Activated naive CD8-positive, alpha-beta T cell treated with anti-CD3 and anti-CD28 coated beads, Interleukin-2, amount 10 ng/mL, durations not matched to agents 7 days and 5 days (primary cell): ENCODE measurements around the gene ZNF12. TPM values are rescaled to one million over a fixed set of nuclear protein-coding genes. Genes with fewer than 3 reads are reported as not detected.
"Not testable (repeated sequence)": the region's sequence is repeated elsewhere in the genome, so short reads cannot be mapped to it uniquely, and the experiment has no call there.

Experiments used
- ATAC-seq: fragments of 150-1000 bp; cut with Tn5 transposase; one replicate; pipeline ENCODE4 v1.10.0; 2021; ENCODE audit warnings: low read depth, moderate library complexity
- POLR2A ChIA-PET: fragments of 350-600 bp; sonication (Branson Sonifier 250); formaldehyde crosslinking; loops from one replicate; lab custom pipeline; 2021; ENCODE audit warnings: antibody characterized with exemption; lab: Charles Lee
- DNase-seq: peaks from one replicate; pipeline ENCODE4 v3.0.0; 2021
- H3K27ac Mint-ChIP-seq: one replicate; pipeline ENCODE4 v1.8.0; 2022; ENCODE audit warnings: mild to moderate bottlenecking, mixed read lengths
- H3K27me3 Mint-ChIP-seq: one replicate; pipeline ENCODE4 v1.8.0; 2022; ENCODE audit warnings: mild to moderate bottlenecking, moderate library complexity, mixed read lengths
- H3K36me3 Mint-ChIP-seq: one replicate; pipeline ENCODE4 v1.8.0; 2021; ENCODE audit warnings: mild to moderate bottlenecking, mixed read lengths
- H3K4me1 Mint-ChIP-seq: one replicate; pipeline ENCODE4 v1.8.0; 2021; ENCODE audit warnings: mixed read lengths
- H3K4me3 Mint-ChIP-seq: one replicate; pipeline ENCODE4 v1.8.0; 2022; ENCODE audit warnings: mild to moderate bottlenecking, moderate library complexity, mixed read lengths
- H3K9me3 Mint-ChIP-seq: one replicate; pipeline ENCODE4 v1.8.0; 2021; ENCODE audit warnings: mixed read lengths
- total RNA-seq, 2 experiments: library from RNA; stranded (reverse); gene quantifications; one replicate each; pipeline ENCODE4 v1.2.3, GENCODE V29; 2021

The ZNF12 gene
- 10 to 100 TPM; 32.4 to 34.6 TPM for total RNA-seq

- peak within 1 kb of the TSS; percentile 90 for H3K4me3 Mint-ChIP-seq
- peaks cover 35% of the 10 kb centered on the region for H3K36me3 Mint-ChIP-seq
- DNase-seq (peak; percentile 96), ATAC-seq (peak; percentile 95)
- POLR2A ChIA-PET = interaction anchor here (0.6 kb wide), 1 partner anchor 357 kb away, joined by 5 read pairs; no protein-coding TSS in a partner anchor
- H3K4me1 Mint-ChIP-seq = peaks cover 28% of the 10 kb centered on the region
- H3K9me3 Mint-ChIP-seq = peaks cover 32% of the 10 kb centered on the region
- H3K27ac Mint-ChIP-seq = peak within 1 kb of the TSS; percentile 87
- no peaks in the 10 kb centered on the region for H3K27me3 Mint-ChIP-seq
Observed at GRCh38 chr7:6706666-6707407, at the start of gene ZNF12. TSS of gene ZNF12 (minus strand) at chr7:6706947. CDS start at chr7:6705173, 1,774 bp downstream.

GRCh38 chr7:6753964-6754363, 47.2 kb upstream of the ZNF12 start, which contains the start of gene RSPH10B2:
TSS of gene RSPH10B2 (plus strand) at chr7:6754103. CDS start at chr7:6757678, 3,575 bp downstream.
- H3K4me3 Mint-ChIP-seq, H3K27me3 Mint-ChIP-seq, POLR2A ChIA-PET, H3K9me3 Mint-ChIP-seq, H3K4me1 Mint-ChIP-seq, DNase-seq, H3K27ac Mint-ChIP-seq, H3K36me3 Mint-ChIP-seq: not testable (repeated sequence)
- peak; percentile 20 for ATAC-seq

- ATAC-seq, DNase-seq, H3K36me3 Mint-ChIP-seq, H3K27ac Mint-ChIP-seq, H3K27me3 Mint-ChIP-seq, H3K4me1 Mint-ChIP-seq, POLR2A ChIA-PET, H3K9me3 Mint-ChIP-seq, H3K4me3 Mint-ChIP-seq: not testable (repeated sequence)
Observed at GRCh38 chr7:6750173-6750572, 43.4 kb upstream of the ZNF12 start.

- H3K27me3 Mint-ChIP-seq, H3K9me3 Mint-ChIP-seq, H3K4me3 Mint-ChIP-seq, POLR2A ChIA-PET, ATAC-seq, H3K4me1 Mint-ChIP-seq, H3K27ac Mint-ChIP-seq, DNase-seq, H3K36me3 Mint-ChIP-seq: not testable (repeated sequence)
Observed at GRCh38 chr7:6749335-6749734, 42.6 kb upstream of the ZNF12 start.

- H3K4me3 Mint-ChIP-seq, H3K27ac Mint-ChIP-seq, POLR2A ChIA-PET, H3K9me3 Mint-ChIP-seq, ATAC-seq, H3K4me1 Mint-ChIP-seq, DNase-seq, H3K27me3 Mint-ChIP-seq: not testable (repeated sequence)
- peaks cover 12% of the 10 kb centered on the region for H3K36me3 Mint-ChIP-seq
Observed at GRCh38 chr7:6744410-6745100, 37.8 kb upstream of the ZNF12 start.

- H3K9me3 Mint-ChIP-seq, H3K27ac Mint-ChIP-seq, DNase-seq, H3K4me1 Mint-ChIP-seq, H3K27me3 Mint-ChIP-seq, ATAC-seq, POLR2A ChIA-PET, H3K4me3 Mint-ChIP-seq: not testable (repeated sequence)
- peaks cover 40% of the 10 kb centered on the region for H3K36me3 Mint-ChIP-seq
Observed at GRCh38 chr7:6738415-6738814, 31.7 kb upstream of the ZNF12 start.

GRCh38 chr7:6730343-6730633, 23.5 kb upstream of the ZNF12 start:
- peaks cover 10% of the 10 kb centered on the region for H3K4me1 Mint-ChIP-seq
- H3K27ac Mint-ChIP-seq = peak overlapping the region; percentile 89
- POLR2A ChIA-PET = no interaction called here
- H3K36me3 Mint-ChIP-seq = peaks cover 32% of the 10 kb centered on the region
- ATAC-seq (no peak), DNase-seq (no peak)
- H3K4me3 Mint-ChIP-seq = peak overlapping the region; percentile 92
- peaks cover 4% of the 10 kb centered on the region for H3K9me3 Mint-ChIP-seq
- H3K27me3 Mint-ChIP-seq = peaks cover 4% of the 10 kb centered on the region

GRCh38 chr7:6729492-6730342, 23.0 kb upstream of the ZNF12 start:
- Mint-ChIP-seq H3K9me3 (peaks cover 4% of the 10 kb centered on the region), H3K36me3 (peaks cover 27% of the 10 kb centered on the region), H3K4me3 (peak overlapping the region; percentile 92), H3K27ac (peak overlapping the region; percentile 89), H3K4me1 (peaks cover 12% of the 10 kb centered on the region), H3K27me3 (peaks cover 4% of the 10 kb centered on the region)
- ATAC-seq = peak; percentile 98
- peak; percentile 85 for DNase-seq
- POLR2A ChIA-PET = interaction anchor here (0.9 kb wide), 1 partner anchor 9 kb away, joined by 3 read pairs; no protein-coding TSS in a partner anchor

- POLR2A ChIA-PET = interaction anchor here (0.9 kb wide), 1 partner anchor 9 kb away, joined by 3 read pairs; no protein-coding TSS in a partner anchor
- H3K9me3 Mint-ChIP-seq, ATAC-seq, H3K27me3 Mint-ChIP-seq, DNase-seq: not testable (repeated sequence)
- H3K4me3 Mint-ChIP-seq = peak overlapping the region; percentile 92
- H3K4me1 Mint-ChIP-seq = peaks cover 12% of the 10 kb centered on the region
- peak overlapping the region; percentile 89 for H3K27ac Mint-ChIP-seq
- peaks cover 23% of the 10 kb centered on the region for H3K36me3 Mint-ChIP-seq
Observed at GRCh38 chr7:6728893-6729491, 22.2 kb upstream of the ZNF12 start.

- peaks cover 14% of the 10 kb centered on the region for H3K36me3 Mint-ChIP-seq
- H3K27me3 Mint-ChIP-seq = peaks cover 4% of the 10 kb centered on the region
- POLR2A ChIA-PET = no interaction called here
- DNase-seq (no peak), ATAC-seq (no peak)
- H3K27ac Mint-ChIP-seq = no peak overlapping the region
- peaks cover 10% of the 10 kb centered on the region for H3K4me1 Mint-ChIP-seq
- peaks cover 4% of the 10 kb centered on the region for H3K9me3 Mint-ChIP-seq
- H3K4me3 Mint-ChIP-seq = no peak overlapping the region
Observed at GRCh38 chr7:6727663-6728062, 20.9 kb upstream of the ZNF12 start.

GRCh38 chr7:6726341-6726740, 19.6 kb upstream of the ZNF12 start:
- H3K4me3 Mint-ChIP-seq, H3K27me3 Mint-ChIP-seq, H3K4me1 Mint-ChIP-seq, DNase-seq, ATAC-seq, POLR2A ChIA-PET, H3K27ac Mint-ChIP-seq, H3K9me3 Mint-ChIP-seq, H3K36me3 Mint-ChIP-seq: not testable (repeated sequence)

GRCh38 chr7:6725003-6725402, 18.3 kb upstream of the ZNF12 start:
- peaks cover 4% of the 10 kb centered on the region for H3K9me3 Mint-ChIP-seq
- H3K4me1 Mint-ChIP-seq = peaks cover 7% of the 10 kb centered on the region
- H3K36me3 Mint-ChIP-seq = peaks cover 3% of the 10 kb centered on the region
- ATAC-seq (no peak), DNase-seq (no peak)
- H3K27me3 Mint-ChIP-seq = peaks cover 7% of the 10 kb centered on the region
- H3K4me3 Mint-ChIP-seq = no peak overlapping the region
- no peak overlapping the region for H3K27ac Mint-ChIP-seq
- POLR2A ChIA-PET = no interaction called here

- DNase-seq, H3K36me3 Mint-ChIP-seq, ATAC-seq, POLR2A ChIA-PET, H3K4me1 Mint-ChIP-seq, H3K9me3 Mint-ChIP-seq, H3K4me3 Mint-ChIP-seq, H3K27ac Mint-ChIP-seq, H3K27me3 Mint-ChIP-seq: not testable (repeated sequence)
Observed at GRCh38 chr7:6724351-6724750, 17.6 kb upstream of the ZNF12 start.
